GM12891 (cell line): ENCODE measurements around the gene FBXL17.
A peak's percentile ranks its signal among the peaks of the same experiment; 100 is the strongest.

Source experiments
- DNase-seq: peaks from one replicate; pipeline ENCODE4 v3.0.0; 2011; ENCODE audit warnings: low spot score; ENCODE audit not compliant: insufficient read length
- FAIRE-seq: peaks from 2 replicates; lab custom pipeline; 2011; peaks lifted over from hg19 to GRCh38; lab: Jason Lieb, UNC
- PAX5 ChIP-seq: IDR thresholded peaks from 2 replicates; pipeline ENCODE4 v1.6.1; 2011; ENCODE audit warnings: low read length, moderate library complexity, mild to moderate bottlenecking; ENCODE audit not compliant: insufficient read depth, severe bottlenecking
- POLR2A ChIP-seq: IDR thresholded peaks from 2 replicates; pipeline ENCODE4 v1.6.1; 2011; ENCODE audit warnings: low read depth, low read length, control low read depth
- POLR2AphosphoS5 ChIP-seq: IDR thresholded peaks from 2 replicates; pipeline ENCODE4 v1.6.1; 2011; ENCODE audit warnings: low read depth, low read length, control low read depth
- POU2F2 ChIP-seq: IDR thresholded peaks from 2 replicates; pipeline ENCODE4 v1.6.1; 2011; ENCODE audit warnings: low read depth, mild to moderate bottlenecking, control low read depth, low read length, moderate library complexity
- SPI1 ChIP-seq: IDR thresholded peaks from 2 replicates; pipeline ENCODE4 v1.6.1; 2011; ENCODE audit warnings: low read depth, low read length, control low read depth
- TAF1 ChIP-seq: IDR thresholded peaks from 2 replicates; pipeline ENCODE4 v1.6.1; 2011; ENCODE audit warnings: low read depth, low read length, control low read depth

Gene FBXL17

GRCh38 chr5:108145351-108145750, 236.5 kb downstream of the FBXL17 start:
- DNase-seq = no peak
- no peak for FAIRE-seq
- TF ChIP-seq POLR2A (no peak), SPI1 (no peak), POU2F2 (no peak), POLR2AphosphoS5 (no peak), TAF1 (no peak), PAX5 (no peak)

GRCh38 chr5:108144332-108144731, 237.6 kb downstream of the FBXL17 start:
- TF ChIP-seq PAX5 (no peak), POLR2A (no peak), SPI1 (no peak), TAF1 (no peak), POLR2AphosphoS5 (no peak), POU2F2 (no peak)
- FAIRE-seq = no peak
- no peak for DNase-seq

- DNase-seq = no peak
Measured at GRCh38 chr5:108143581-108143980, 238.3 kb downstream of the FBXL17 start.

GRCh38 chr5:108141676-108142075, 240.2 kb downstream of the FBXL17 start:
- TF ChIP-seq POU2F2 = no peak
- TF ChIP-seq PAX5 = no peak
- no peak for TF ChIP-seq SPI1
- no peak for TF ChIP-seq POLR2AphosphoS5
- TF ChIP-seq TAF1 = no peak
- no peak for TF ChIP-seq POLR2A
- DNase-seq = no peak
- no peak for FAIRE-seq

More at GRCh38 chr5:108143581-108143980, 238.3 kb downstream of the FBXL17 start:
- TF ChIP-seq SPI1 = no peak
- no peak for FAIRE-seq

- TF ChIP-seq SPI1 (no peak), TAF1 (no peak), PAX5 (no peak), POU2F2 (no peak), POLR2A (no peak), POLR2AphosphoS5 (no peak)
- no peak for FAIRE-seq
Measured at GRCh38 chr5:108136493-108136892, 245.4 kb downstream of the FBXL17 start.

GRCh38 chr5:108129129-108129528, 252.8 kb downstream of the FBXL17 start:
- no peak for DNase-seq
- TF ChIP-seq POLR2A = no peak
- no peak for TF ChIP-seq SPI1
- TF ChIP-seq PAX5 = no peak
- no peak for TF ChIP-seq POU2F2
- no peak for TF ChIP-seq TAF1
- no peak for TF ChIP-seq POLR2AphosphoS5

More at GRCh38 chr5:108136493-108136892, 245.4 kb downstream of the FBXL17 start:
- no peak for DNase-seq

GRCh38 chr5:108125771-108126511, 256.0 kb downstream of the FBXL17 start:
- DNase-seq (no peak), FAIRE-seq (no peak)
- TF ChIP-seq POLR2A (no peak), SPI1 (peak; percentile 42; the same call in 1 of the 2 replicates)

More at GRCh38 chr5:108129129-108129528, 252.8 kb downstream of the FBXL17 start:
- FAIRE-seq = peak; percentile 51

- DNase-seq (no peak), FAIRE-seq (no peak)
- TF ChIP-seq TAF1 (no peak), PAX5 (no peak), POLR2AphosphoS5 (no peak), SPI1 (no peak), POLR2A (no peak), POU2F2 (no peak)
Measured at GRCh38 chr5:108124596-108124995, 257.3 kb downstream of the FBXL17 start.

- FAIRE-seq = no peak
- TF ChIP-seq POLR2AphosphoS5 (no peak), POU2F2 (no peak), PAX5 (no peak), TAF1 (no peak), SPI1 (no peak)
Measured at GRCh38 chr5:108122702-108123101, 259.2 kb downstream of the FBXL17 start.

GRCh38 chr5:108118813-108119514, 262.9 kb downstream of the FBXL17 start:
- FAIRE-seq (no peak), DNase-seq (no peak)
- TF ChIP-seq POU2F2 (no peak), TAF1 (no peak), SPI1 (no peak), POLR2AphosphoS5 (no peak), PAX5 (no peak), POLR2A (no peak)

More at GRCh38 chr5:108122702-108123101, 259.2 kb downstream of the FBXL17 start:
- DNase-seq = no peak
